A549 (cell line): ENCODE measurements around the gene CLDN1. TPM values are rescaled to one million over a fixed set of nuclear protein-coding genes. Genes with fewer than 3 reads are reported as not detected.

ENCODE experiments used
- ATAC-seq, 2 experiments: fragments of 200-7000 bp in 1 of 2; fragments of >200 bp in 1 of 2; cut with Nextera tagmentation in 1 of 2; cut with Tn5 transposase in 1 of 2; 3 replicates each; pipeline versions ENCODE4 v1.8.0 to v1.9.1; 2018 to 2020; ENCODE audit warnings: mild to moderate bottlenecking in 1 of 2, moderate library complexity in 1 of 2
- CTCF ChIA-PET: fragments of 300-600 bp; sonication (Branson Sonifier 250); formaldehyde crosslinking; extraction: SDS; loops from one replicate; lab custom pipeline; 2021; ENCODE audit warnings: antibody characterized with exemption, inconsistent platforms; lab: Yijun Ruan, JAX
- POLR2A ChIA-PET: fragments of 350-600 bp; formaldehyde crosslinking; extraction: SDS; loops from one replicate; lab custom pipeline; 2021; ENCODE audit warnings: antibody characterized with exemption, inconsistent platforms; lab: Yijun Ruan, JAX
- DNase-seq, 2 experiments: peaks; one replicate each; pipeline versions ENCODE4 v3.0.0 to v3.0.0-alpha.2; 2011 to 2016; ENCODE audit warnings: low read depth in 1 of 2, low spot score in 1 of 2
- FAIRE-seq: peaks from 2 replicates; lab custom pipeline; 2011; peaks lifted over from hg19 to GRCh38; lab: Jason Lieb, UNC
- H3K27ac ChIP-seq, 2 experiments: fragments of >200 bp; sonication (Bioruptor Twin); formaldehyde crosslinking; 3 replicates each; pipeline ENCODE4 v1.5.1; 2016 to 2017
- H3K4me1 ChIP-seq: fragments of >200 bp; sonication (Bioruptor Twin); formaldehyde crosslinking; 3 replicates; pipeline ENCODE4 v1.6.1; 2016
- H3K4me2 ChIP-seq: fragments of >200 bp; sonication (Bioruptor Twin); formaldehyde crosslinking; 3 replicates; pipeline ENCODE4 v1.6.1; 2016
- H3K4me3 ChIP-seq: fragments of >200 bp; sonication (Bioruptor Twin); formaldehyde crosslinking; 3 replicates; pipeline ENCODE4 v1.5.1; 2016
- H3K9me3 ChIP-seq: fragments of >200 bp; sonication (Bioruptor Twin); formaldehyde crosslinking; 3 replicates; pipeline ENCODE4 v1.6.1; 2016
- BCL3 ChIP-seq: fragments of >200 bp; sonication (Bioruptor Twin); formaldehyde crosslinking; IDR thresholded peaks from 3 replicates; pipeline ENCODE4 v1.6.1; 2016
- BHLHE40 ChIP-seq: IDR thresholded peaks from 2 replicates; pipeline ENCODE4 v1.6.1; 2012; ENCODE audit warnings: low read depth, low read length, inconsistent platforms
- CBX2 ChIP-seq: fragments of 200-600 bp; sonication (generic); IDR thresholded peaks from 2 replicates; pipeline ENCODE4 v1.6.1; 2016; ENCODE audit warnings: low read depth, mild to moderate bottlenecking, borderline replicate concordance
- CBX8 ChIP-seq: fragments of 200-600 bp; sonication (generic); IDR thresholded peaks from 2 replicates; pipeline ENCODE4 v1.6.1; 2016
- CHD4 ChIP-seq: fragments of 200-600 bp; sonication (generic); IDR thresholded peaks from 2 replicates; pipeline ENCODE4 v1.6.1; 2016; ENCODE audit warnings: antibody characterized with exemption, mild to moderate bottlenecking, borderline replicate concordance
- EHF ChIP-seq: fragments of 250-450 bp; sonication (Bioruptor Pico); IDR thresholded peaks from 2 replicates; pipeline ENCODE4 v1.5.0; 2020; ENCODE audit warnings: mild to moderate bottlenecking
- ESRRA ChIP-seq: fragments of 150-350 bp; IDR thresholded peaks from 2 replicates; pipeline ENCODE4 v1.6.1; 2014; ENCODE audit warnings: mild to moderate bottlenecking, low read length, borderline replicate concordance
- FOSL2 ChIP-seq, 2 experiments: fragments of 450-650 bp in 1 of 2; fragments of >200 bp in 1 of 2; sonication (Bioruptor Twin) in 1 of 2; formaldehyde crosslinking; IDR thresholded peaks; 2 replicates each; pipeline versions ENCODE4 v1.5.0 to v1.6.1; 2016 to 2020; ENCODE audit warnings: mild to moderate bottlenecking in 1 of 2, moderate library complexity in 1 of 2
- FOXS1 ChIP-seq: fragments of 250-450 bp; sonication (Bioruptor Pico); IDR thresholded peaks from 2 replicates; pipeline ENCODE4 v1.5.0; 2020; ENCODE audit warnings: mild to moderate bottlenecking, moderate library complexity
- GATA3 ChIP-seq: IDR thresholded peaks from 2 replicates; pipeline ENCODE4 v1.6.1; 2012; ENCODE audit warnings: borderline replicate concordance
- HDAC2 ChIP-seq: fragments of 200-600 bp; sonication (generic); IDR thresholded peaks from 2 replicates; pipeline ENCODE4 v1.6.1; 2016
- HOXA7 ChIP-seq: fragments of 250-450 bp; sonication (Bioruptor Pico); IDR thresholded peaks from 2 replicates; pipeline ENCODE4 v1.5.0; 2020; ENCODE audit warnings: mild to moderate bottlenecking, moderate library complexity
- JUNB ChIP-seq: fragments of >200 bp; sonication (Bioruptor Twin); formaldehyde crosslinking; IDR thresholded peaks from 2 replicates; pipeline ENCODE4 v1.6.1; 2016
- KDM1A ChIP-seq: fragments of 200-600 bp; sonication (generic); IDR thresholded peaks from 2 replicates; pipeline ENCODE4 v1.6.1; 2016; ENCODE audit warnings: low read depth, mild to moderate bottlenecking
- MYC ChIP-seq: IDR thresholded peaks from 2 replicates; pipeline ENCODE4 v1.6.1; 2012; ENCODE audit warnings: mild to moderate bottlenecking, inconsistent platforms, low read length, improper control_type of control experiment, borderline replicate concordance
- NFE2L2 ChIP-seq: fragments of 150-350 bp; conservative IDR thresholded peaks from 2 replicates; pipeline ENCODE4 v1.6.1; 2014; ENCODE audit warnings: low read length
- NPAS2 ChIP-seq: fragments of 250-450 bp; sonication (Bioruptor Pico); IDR thresholded peaks from 2 replicates; pipeline ENCODE4 v1.8.0; 2022; ENCODE audit warnings: mild to moderate bottlenecking, moderate library complexity, borderline replicate concordance
- NR3C1 ChIP-seq: fragments of >200 bp; sonication (Bioruptor Twin); formaldehyde crosslinking; IDR thresholded peaks from 3 replicates; pipeline ENCODE4 v1.6.1; 2017
- PHF8 ChIP-seq: fragments of 200-600 bp; sonication (generic); IDR thresholded peaks from 2 replicates; pipeline ENCODE4 v1.6.1; 2016; ENCODE audit warnings: low read depth, mild to moderate bottlenecking, antibody characterized with exemption, moderate library complexity, borderline replicate concordance
- POLR2A ChIP-seq: IDR thresholded peaks from 2 replicates; pipeline ENCODE4 v1.6.1; 2012; ENCODE audit warnings: mild to moderate bottlenecking, low read length
- RAD21 ChIP-seq, 2 experiments: fragments of >200 bp in 1 of 2; sonication (Bioruptor Twin) in 1 of 2; formaldehyde crosslinking in 1 of 2; IDR thresholded peaks in 1 of 2; conservative IDR thresholded peaks in 1 of 2; 2 replicates in 1 of 2; 3 replicates in 1 of 2; pipeline ENCODE4 v1.6.1; 2012 to 2018; ENCODE audit warnings: inconsistent platforms in 1 of 2
- RCOR1 ChIP-seq: fragments of 150-350 bp; IDR thresholded peaks from 2 replicates; pipeline ENCODE4 v1.6.1; 2014; ENCODE audit warnings: antibody characterized with exemption, low read length, low read depth
- RNF2 ChIP-seq: fragments of 200-600 bp; sonication (generic); IDR thresholded peaks from 2 replicates; pipeline ENCODE4 v1.6.1; 2016; ENCODE audit warnings: low read depth, mild to moderate bottlenecking, antibody characterized with exemption, moderate library complexity, borderline replicate concordance
- SMC3 ChIP-seq: fragments of >200 bp; sonication (Bioruptor Twin); formaldehyde crosslinking; IDR thresholded peaks from 3 replicates; pipeline ENCODE4 v1.6.1; 2018; ENCODE audit warnings: inconsistent platforms
- SREBF2 ChIP-seq: fragments of 450-650 bp; IDR thresholded peaks from 2 replicates; pipeline ENCODE4 v1.6.1; 2014; ENCODE audit warnings: mild to moderate bottlenecking, moderate library complexity
- TFCP2L1 ChIP-seq: fragments of 250-450 bp; sonication (Bioruptor Pico); IDR thresholded peaks from 2 replicates; pipeline ENCODE4 v1.5.0; 2021; ENCODE audit warnings: mild to moderate bottlenecking
- TP53 ChIP-seq: fragments of 250-450 bp; sonication (Bioruptor Pico); IDR thresholded peaks from 2 replicates; pipeline ENCODE4 v1.5.0; 2021; ENCODE audit warnings: mild to moderate bottlenecking, moderate library complexity
- ZC3H11A ChIP-seq: fragments of 450-650 bp; IDR thresholded peaks from 2 replicates; pipeline ENCODE4 v1.6.1; 2014; ENCODE audit warnings: antibody characterized with exemption, mild to moderate bottlenecking
- ZSCAN20 ChIP-seq: fragments of 250-450 bp; sonication (Bioruptor Pico); IDR thresholded peaks from 2 replicates; pipeline ENCODE4 v1.8.0; 2022; ENCODE audit warnings: mild to moderate bottlenecking, moderate library complexity
- WGBS: methylation state at CpG from one replicate; pipeline ENCODE4 v1.1.6; 2017; ENCODE audit errors: missing lambda C conversion rate; 5-methylcytosine and 5-hydroxymethylcytosine counted together
- polyA minus RNA-seq: library from RNA; depleted of rRNA, polyadenylated mRNA; stranded (reverse); fragments of >200 nt; gene quantifications from 2 replicates; pipeline ENCODE4 v1.2.3, GENCODE V29; 2011; rRNA and poly(A)+ RNA removed
- polyA plus RNA-seq, 4 experiments: library from polyadenylated mRNA; depleted of rRNA in 3 of 4; stranded (reverse); fragments of >200 nt; fragmentation: RNase III in 1 of 4; extraction: RNeasy Plus Mini Kit Qiagen cat#74134 plus additional on column Dnase treatment in 1 of 4; gene quantifications; 2 replicates in 3 of 4; 3 replicates in 1 of 4; pipeline ENCODE4 v1.2.3, GENCODE V29; 2011 to 2017
- TF ChIP-seq, protein P1 (sequence below): fragments of >200 bp; sonication (Bioruptor Twin); formaldehyde crosslinking; IDR thresholded peaks from 3 replicates; pipeline ENCODE4 v1.5.1; 2016
- TF ChIP-seq, protein P2 (sequence below): IDR thresholded peaks from 2 replicates; pipeline ENCODE4 v1.6.1; 2012
- TF ChIP-seq, protein P3 (sequence below): fragments of 150-350 bp; IDR thresholded peaks from 2 replicates; pipeline ENCODE4 v1.6.1; 2014; ENCODE audit warnings: low read depth, mild to moderate bottlenecking, low read length
- TF ChIP-seq, protein P4 (sequence below): IDR thresholded peaks from 2 replicates; pipeline ENCODE4 v1.6.1; 2012

CLDN1 gene
- 97.0 and 142 TPM in 2 replicates for polyA plus RNA-seq (2011; rRNA removed)
- polyA plus RNA-seq (2012; cell fraction: cytosol; rRNA removed) = 32.0 and 37.0 TPM in 2 replicates
- 36.3 and 48.3 TPM in 2 replicates for polyA plus RNA-seq (2012; cell fraction: nucleus; rRNA removed)
- polyA plus RNA-seq (2017; fragmentation: RNase III; extraction: RNeasy Plus Mini Kit Qiagen cat#74134 plus additional on column Dnase treatment) = 33.7 to 48.0 TPM (median 33.9 TPM) in 3 replicates
- 76.6 and 88.4 TPM in 2 replicates for polyA minus RNA-seq

- H3K27ac ChIP-seq = peak within 1 kb of the TSS; percentile 87 to 90
- CTCF ChIA-PET = interaction anchor here (0.5 to 4.4 kb wide), 63 partner anchors 8 to 367 kb away, joined by 3 to 105 read pairs (median 4); partner anchors contain the start of genes CLDN16 and IL1RAP
- TF ChIP-seq, protein P1, sequence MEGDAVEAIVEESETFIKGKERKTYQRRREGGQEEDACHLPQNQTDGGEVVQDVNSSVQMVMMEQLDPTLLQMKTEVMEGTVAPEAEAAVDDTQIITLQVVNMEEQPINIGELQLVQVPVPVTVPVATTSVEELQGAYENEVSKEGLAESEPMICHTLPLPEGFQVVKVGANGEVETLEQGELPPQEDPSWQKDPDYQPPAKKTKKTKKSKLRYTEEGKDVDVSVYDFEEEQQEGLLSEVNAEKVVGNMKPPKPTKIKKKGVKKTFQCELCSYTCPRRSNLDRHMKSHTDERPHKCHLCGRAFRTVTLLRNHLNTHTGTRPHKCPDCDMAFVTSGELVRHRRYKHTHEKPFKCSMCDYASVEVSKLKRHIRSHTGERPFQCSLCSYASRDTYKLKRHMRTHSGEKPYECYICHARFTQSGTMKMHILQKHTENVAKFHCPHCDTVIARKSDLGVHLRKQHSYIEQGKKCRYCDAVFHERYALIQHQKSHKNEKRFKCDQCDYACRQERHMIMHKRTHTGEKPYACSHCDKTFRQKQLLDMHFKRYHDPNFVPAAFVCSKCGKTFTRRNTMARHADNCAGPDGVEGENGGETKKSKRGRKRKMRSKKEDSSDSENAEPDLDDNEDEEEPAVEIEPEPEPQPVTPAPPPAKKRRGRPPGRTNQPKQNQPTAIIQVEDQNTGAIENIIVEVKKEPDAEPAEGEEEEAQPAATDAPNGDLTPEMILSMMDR = peak; percentile 84
- TF ChIP-seq JUNB (no peak), RNF2 (no peak), CHD4 (no peak), NFE2L2 (no peak), EHF (CRISPR knock-in tag) (no peak), PHF8 (no peak), ZSCAN20 (no peak), RCOR1 (no peak), TP53 (CRISPR knock-in tag) (no peak), NPAS2 (CRISPR knock-in tag) (no peak), NR3C1 (no peak), GATA3 (no peak), ZC3H11A (no peak), BHLHE40 (no peak), HOXA7 (CRISPR knock-in tag) (no peak), FOSL2 (IDR thresholded peaks at IDR 0.05) (no peak), FOSL2 (CRISPR knock-in tag; IDR thresholded peaks at IDR 0.05) (no peak), RAD21 (conservative IDR thresholded peaks at IDR 0.05 in 1 of 2, IDR thresholded peaks at IDR 0.05 in 1 of 2) (peak; percentile 68 to 87), BCL3 (peak; percentile 49; the same call in 1 of the 3 replicates), CBX8 (no peak), TFCP2L1 (CRISPR knock-in tag) (no peak), FOXS1 (CRISPR knock-in tag) (no peak), KDM1A (no peak), SMC3 (peak; percentile 92), MYC (no peak), SREBF2 (no peak), CBX2 (no peak), HDAC2 (no peak), ESRRA (no peak), POLR2A (peak; percentile 55)
- TF ChIP-seq, protein P2, sequence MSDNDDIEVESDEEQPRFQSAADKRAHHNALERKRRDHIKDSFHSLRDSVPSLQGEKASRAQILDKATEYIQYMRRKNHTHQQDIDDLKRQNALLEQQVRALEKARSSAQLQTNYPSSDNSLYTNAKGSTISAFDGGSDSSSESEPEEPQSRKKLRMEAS = peak; percentile 50; the same call in 1 of the 2 replicates
- TF ChIP-seq, protein P3, sequence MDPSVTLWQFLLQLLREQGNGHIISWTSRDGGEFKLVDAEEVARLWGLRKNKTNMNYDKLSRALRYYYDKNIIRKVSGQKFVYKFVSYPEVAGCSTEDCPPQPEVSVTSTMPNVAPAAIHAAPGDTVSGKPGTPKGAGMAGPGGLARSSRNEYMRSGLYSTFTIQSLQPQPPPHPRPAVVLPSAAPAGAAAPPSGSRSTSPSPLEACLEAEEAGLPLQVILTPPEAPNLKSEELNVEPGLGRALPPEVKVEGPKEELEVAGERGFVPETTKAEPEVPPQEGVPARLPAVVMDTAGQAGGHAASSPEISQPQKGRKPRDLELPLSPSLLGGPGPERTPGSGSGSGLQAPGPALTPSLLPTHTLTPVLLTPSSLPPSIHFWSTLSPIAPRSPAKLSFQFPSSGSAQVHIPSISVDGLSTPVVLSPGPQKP = no peak
- TF ChIP-seq, protein P4, sequence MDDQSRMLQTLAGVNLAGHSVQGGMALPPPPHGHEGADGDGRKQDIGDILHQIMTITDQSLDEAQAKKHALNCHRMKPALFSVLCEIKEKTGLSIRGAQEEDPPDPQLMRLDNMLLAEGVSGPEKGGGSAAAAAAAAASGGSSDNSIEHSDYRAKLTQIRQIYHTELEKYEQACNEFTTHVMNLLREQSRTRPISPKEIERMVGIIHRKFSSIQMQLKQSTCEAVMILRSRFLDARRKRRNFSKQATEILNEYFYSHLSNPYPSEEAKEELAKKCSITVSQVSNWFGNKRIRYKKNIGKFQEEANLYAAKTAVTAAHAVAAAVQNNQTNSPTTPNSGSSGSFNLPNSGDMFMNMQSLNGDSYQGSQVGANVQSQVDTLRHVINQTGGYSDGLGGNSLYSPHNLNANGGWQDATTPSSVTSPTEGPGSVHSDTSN = no peak
Observed at GRCh38 chr3:190321789-190322603, at the start of gene CLDN1. Gene CLDN1, minus strand, starts transcription at chr3:190322446. Its CDS starts 240 bp downstream, at chr3:190322206.

More at GRCh38 chr3:190321789-190322603, at the start of gene CLDN1:
- ATAC-seq = peak; percentile 86 to 95
- peak; percentile 59 to 80 for DNase-seq
- 2% methylated on average over 4 of the region's 64 CpGs for WGBS
- POLR2A ChIA-PET = interaction anchor here (0.6 to 3.5 kb wide), 17 partner anchors 15 to 361 kb away, joined by 3 to 27 read pairs (median 4); partner anchors contain the start of gene IL1RAP
- Histone ChIP-seq H3K4me1 (peaks cover 37% of the 10 kb centered on the region; the same call in 2 of the 3 replicates), H3K4me2 (peak within 1 kb of the TSS; percentile 98), H3K9me3 (no peaks in the 10 kb centered on the region), H3K4me3 (peak within 1 kb of the TSS; percentile 81)
- no peak for FAIRE-seq
